Measurements from ENCODE around the gene UAP1L1. TPM values are rescaled to one million over a fixed set of nuclear protein-coding genes. Genes with fewer than 3 reads are reported as not detected.

The UAP1L1 gene
- total and polyA plus RNA-seq, 8 donors = 5.2 to 14.4 (median 6.2) TPM

GRCh38 chr9:137110147-137110910, 33.0 kb downstream of the UAP1L1 start:
- Histone ChIP-seq H3K36me3 (peaks cover 0 to 29% (median 0%) of the 10 kb centered on the region in 3 donors), H3K4me3 (no peak overlapping the region), H3K27me3 (no peaks in the 10 kb centered on the region), H3K27ac (no peak overlapping the region), H3K9me3 (no peaks in the 10 kb centered on the region), H3K4me1 (peaks cover 0 to 4% (median 0%) of the 10 kb centered on the region in 3 donors)
- no peak for FAIRE-seq
- intact Hi-C loops (cut with DNase I) = loop anchor here in 1 of 3 donors (10.0 kb wide), 1 partner anchor 124 kb away; the partner anchor contains the start of gene SLC34A3
- TF ChIP-seq CTCF (IDR thresholded peaks at IDR 0.05) = no peak
- 90 to 94% methylated on average over 36 to 38 of the region's 38 CpGs for WGBS, 2 donors
- DNase-seq = no peak
- no peak for ATAC-seq

- DNase-seq (no peak), FAIRE-seq (no peak), ATAC-seq (no peak)
- intact Hi-C loops (cut with DNase I) = loop anchor here in 1 of 3 donors (10.0 kb wide), 1 partner anchor 124 kb away; the partner anchor contains the start of gene SLC34A3
- no peaks in the 10 kb centered on the region for H3K9me3 ChIP-seq
- peaks cover 0 to 4% (median 0%) of the 10 kb centered on the region in 3 donors for H3K4me1 ChIP-seq
- WGBS, 2 donors = 86 to 89% methylated on average over 25 to 28 of the region's 28 CpGs
- no peak overlapping the region for H3K4me3 ChIP-seq
- no peak overlapping the region for H3K27ac ChIP-seq
- no peak for TF ChIP-seq CTCF (IDR thresholded peaks at IDR 0.05)
- H3K27me3 ChIP-seq = no peaks in the 10 kb centered on the region
- H3K36me3 ChIP-seq = peaks cover 0 to 29% (median 0%) of the 10 kb centered on the region in 3 donors
These were observed 33.8 kb downstream of the UAP1L1 start for GRCh38 chr9:137110911-137111787.

- WGBS, 2 donors = 89 to 91% methylated on average over 32 to 35 of the region's 35 CpGs
- peaks cover 0 to 28% (median 0%) of the 10 kb centered on the region in 3 donors for H3K36me3 ChIP-seq
These were observed 34.7 kb downstream of the UAP1L1 start for GRCh38 chr9:137111788-137112563.

More at GRCh38 chr9:137111788-137112563, 34.7 kb downstream of the UAP1L1 start:
- FAIRE-seq (no peak), ATAC-seq (no peak), DNase-seq (peak in 2 of 6 donors; percentile 42 to 80)
- H3K9me3 ChIP-seq = no peaks in the 10 kb centered on the region
- TF ChIP-seq CTCF (IDR thresholded peaks at IDR 0.05) = no peak
- no peak overlapping the region for H3K4me3 ChIP-seq
- intact Hi-C loops (cut with DNase I) = loop anchor here in 1 of 3 donors (10.0 kb wide), 1 partner anchor 123 kb away; the partner anchor contains the start of gene SLC34A3
- H3K4me1 ChIP-seq = peaks cover 0 to 4% (median 0%) of the 10 kb centered on the region in 3 donors
- no peak overlapping the region for H3K27ac ChIP-seq
- no peaks in the 10 kb centered on the region for H3K27me3 ChIP-seq

All from pancreas (tissue), 10 donors.